ENCODE measurements around the gene IGSF9B. TPM values are rescaled to one million over a fixed set of nuclear protein-coding genes. Genes with fewer than 3 reads are reported as not detected.

IGSF9B gene
- total and polyA plus RNA-seq, 2 of the 13 experiments (the other 11 are each of a cell fraction or from before 2014, with no cell fraction given), result not detected

GRCh38 chr11:133967599-133968238 is 11.0 kb upstream of the IGSF9B start:
- intact Hi-C loops (cut with micrococcal nuclease; ENCODE audit: unreplicated experiment) (no loop called here), in situ Hi-C loops (cut with HindIII; ENCODE audit: extremely low pct_ligation_motif_present, low pct_unique_long_range_greater_than_20kb) (no loop called here)
- DNase-seq (ENCODE audit: low spot score) (no peak), FAIRE-seq (no peak), ATAC-seq (no peak)
- H3K4me1 ChIP-seq (ENCODE audit: insufficient read depth, low read length), result no peaks in the 10 kb centered on the region
- H3K4me2 ChIP-seq (ENCODE audit: low read depth, low read length), result no peak overlapping the region
- no TSS peak for BruUV-seq (replicated peaks)
- ChIA-PET POLR2A (no interaction called here), CTCF (ENCODE audit: low intra/inter-chr PET ratio, low total read pairs) (no interaction called here)
- no peak overlapping the region for H3K4me3 ChIP-seq (replicated peaks in 1 of 3; ENCODE audit: insufficient read depth in 1 of 3, low read depth in 2 of 3, low read length in 3 of 3)
- peaks cover 8 to 39% of the 10 kb centered on the region in 2 experiments; a peak in 3 of 5 replicates for H3K27me3 ChIP-seq (ENCODE audit: control insufficient read depth in 1 of 2, insufficient read depth in 2 of 2, low read length in 2 of 2)
- no peak overlapping the region for H3K27ac ChIP-seq (ENCODE audit: extremely low read length, insufficient read depth, low read length)
- H3K36me3 ChIP-seq (replicated peaks in 1 of 2; ENCODE audit: control insufficient read depth in 1 of 2, insufficient read depth in 2 of 2, low read length in 2 of 2), result no peaks in the 10 kb centered on the region
- H3K9ac ChIP-seq (ENCODE audit: insufficient read depth, low read depth, low read length), result no peak overlapping the region
- no peak overlapping the region for H2AFZ ChIP-seq (ENCODE audit: low read length)
- no peaks in the 10 kb centered on the region for H4K20me1 ChIP-seq (ENCODE audit: insufficient read depth, low read length)
- 65% methylated on average over 20 of the region's 28 CpGs for WGBS (ENCODE audit: low lambda C conversion rate)
- no peaks in the 10 kb centered on the region for H3K9me3 ChIP-seq (ENCODE audit: low read length)
- no peaks in the 10 kb centered on the region for H3K79me2 ChIP-seq (ENCODE audit: insufficient read depth, low read length)
- TF ChIP-seq ZHX2 (IDR thresholded peaks at IDR 0.05; ENCODE audit: low read depth) (no peak), ZHX2 (CRISPR knock-in tag; IDR thresholded peaks at IDR 0.05; ENCODE audit: borderline replicate concordance) (no peak), FOXK2 (IDR thresholded peaks at IDR 0.05) (no peak), ZFX (CRISPR knock-in tag; IDR thresholded peaks at IDR 0.05; ENCODE audit: low read depth) (no peak), E2F2 (CRISPR knock-in tag; IDR thresholded peaks at IDR 0.05; ENCODE audit: borderline replicate concordance) (no peak), ISL2 (CRISPR knock-in tag; IDR thresholded peaks at IDR 0.05) (no peak), SMAD9 (CRISPR knock-in tag; IDR thresholded peaks at IDR 0.05) (no peak), ZNF138 (CRISPR knock-in tag; IDR thresholded peaks at IDR 0.05; ENCODE audit: low read depth) (no peak), HDAC2 (CRISPR knock-in tag; IDR thresholded peaks at IDR 0.05) (no peak), ZNF589 (CRISPR knock-in tag; conservative IDR thresholded peaks at IDR 0.05) (no peak), ZNF609 (CRISPR knock-in tag; IDR thresholded peaks at IDR 0.05; ENCODE audit: borderline replicate concordance) (no peak), ZNF496 (CRISPR knock-in tag; IDR thresholded peaks at IDR 0.05; ENCODE audit: insufficient replicate concordance) (no peak)
